ENCODE results near the gene BTBD7. TPM values are rescaled to one million over a fixed set of nuclear protein-coding genes. Genes with fewer than 3 reads are reported as not detected.

BTBD7 gene
- total RNA-seq, 1 experiment from 2014 or later, result 30.8 TPM

GRCh38 chr14:93249128-93249831, 83.6 kb downstream of the BTBD7 start:
- no TSS peak for BruUV-seq (replicated peaks)
- Histone ChIP-seq H2AFZ (ENCODE audit: low read depth, low read length, poor library complexity, severe bottlenecking) (no peak overlapping the region), H3K79me2 (ENCODE audit: insufficient read depth, low read length) (no peaks in the 10 kb centered on the region), H3K27me3 (ENCODE audit: insufficient read depth, low read length) (no peaks in the 10 kb centered on the region), H3K36me3 (ENCODE audit: control insufficient read depth in 1 of 2, insufficient read depth in 2 of 2, low read length in 2 of 2) (peaks cover 3 to 9% of the 10 kb centered on the region in 2 experiments; a peak in 3 of 4 replicates), H3K27ac (ENCODE audit: low read depth, low read length) (no peak overlapping the region), H3K4me2 (ENCODE audit: low read length) (no peak overlapping the region), H3K9ac (ENCODE audit: low read length) (no peak overlapping the region), H3K4me3 (replicated peaks in 1 of 2; ENCODE audit: low read depth in 1 of 2, low read length in 2 of 2) (no peak overlapping the region), H3K9me2 (ENCODE audit: insufficient read depth) (no peaks in the 10 kb centered on the region), H3K4me1 (ENCODE audit: control insufficient read depth in 1 of 2, insufficient read depth in 2 of 2, low read length in 2 of 2) (no peaks in the 10 kb centered on the region), H3K9me3 (ENCODE audit: control insufficient read depth in 1 of 2, insufficient read depth in 1 of 2, low read depth in 1 of 2, low read length in 2 of 2) (no peaks in the 10 kb centered on the region), H4K20me1 (ENCODE audit: insufficient read depth) (no peaks in the 10 kb centered on the region)
- intact Hi-C loops (cut with micrococcal nuclease), result no loop called here
- CTCF ChIA-PET, result no interaction called here
- no peak for ATAC-seq
- DNase-seq (ENCODE audit: low read depth, low spot score), result no peak
- no peak for TF ChIP-seq ZNF274 (IDR thresholded peaks at IDR 0.05; ENCODE audit: low read depth, low read length)
- no peak for TF ChIP-seq FOSL1 (IDR thresholded peaks at IDR 0.05; ENCODE audit: low read depth)
- no peak for TF ChIP-seq ATF3 (IDR thresholded peaks at IDR 0.05)
- no peak for TF ChIP-seq EZH2 (IDR thresholded peaks at IDR 0.05)
- no peak for TF ChIP-seq JUND (IDR thresholded peaks at IDR 0.05)
- TF ChIP-seq REST (IDR thresholded peaks at IDR 0.05; ENCODE audit: low read depth), result no peak
- no peak for TF ChIP-seq ZBTB33 (IDR thresholded peaks at IDR 0.05; ENCODE audit: extremely low read depth, insufficient replicate concordance, low read length)
- no peak for TF ChIP-seq CEBPB (IDR thresholded peaks at IDR 0.05; ENCODE audit: low read depth)
- TF ChIP-seq YY1 (IDR thresholded peaks at IDR 0.05; ENCODE audit: extremely low read depth, insufficient replicate concordance, low read depth, low read length), result no peak
- TF ChIP-seq POLR2AphosphoS5 (IDR thresholded peaks at IDR 0.05; ENCODE audit: low read depth, low read length), result no peak
- TF ChIP-seq EZH2phosphoT487 (IDR thresholded peaks at IDR 0.05; ENCODE audit: borderline replicate concordance), result no peak
- no peak for TF ChIP-seq EGR1 (IDR thresholded peaks at IDR 0.05; ENCODE audit: low read depth)
- TF ChIP-seq POLR2A (IDR thresholded peaks at IDR 0.05; ENCODE audit: borderline replicate concordance, extremely low read depth, insufficient read depth, insufficient read length), result no peak
- POLR2A ChIA-PET, result no interaction called here
- RAD21 ChIA-PET (ENCODE audit: low non-redundant PET in 1 of 2, low total read pairs in 2 of 2, uncharacterized antibody in 2 of 2, unreplicated experiment in 2 of 2), result no interaction called here
